ENCODE measurements around the gene CSNK2B.

Gene CSNK2B

DNA sequence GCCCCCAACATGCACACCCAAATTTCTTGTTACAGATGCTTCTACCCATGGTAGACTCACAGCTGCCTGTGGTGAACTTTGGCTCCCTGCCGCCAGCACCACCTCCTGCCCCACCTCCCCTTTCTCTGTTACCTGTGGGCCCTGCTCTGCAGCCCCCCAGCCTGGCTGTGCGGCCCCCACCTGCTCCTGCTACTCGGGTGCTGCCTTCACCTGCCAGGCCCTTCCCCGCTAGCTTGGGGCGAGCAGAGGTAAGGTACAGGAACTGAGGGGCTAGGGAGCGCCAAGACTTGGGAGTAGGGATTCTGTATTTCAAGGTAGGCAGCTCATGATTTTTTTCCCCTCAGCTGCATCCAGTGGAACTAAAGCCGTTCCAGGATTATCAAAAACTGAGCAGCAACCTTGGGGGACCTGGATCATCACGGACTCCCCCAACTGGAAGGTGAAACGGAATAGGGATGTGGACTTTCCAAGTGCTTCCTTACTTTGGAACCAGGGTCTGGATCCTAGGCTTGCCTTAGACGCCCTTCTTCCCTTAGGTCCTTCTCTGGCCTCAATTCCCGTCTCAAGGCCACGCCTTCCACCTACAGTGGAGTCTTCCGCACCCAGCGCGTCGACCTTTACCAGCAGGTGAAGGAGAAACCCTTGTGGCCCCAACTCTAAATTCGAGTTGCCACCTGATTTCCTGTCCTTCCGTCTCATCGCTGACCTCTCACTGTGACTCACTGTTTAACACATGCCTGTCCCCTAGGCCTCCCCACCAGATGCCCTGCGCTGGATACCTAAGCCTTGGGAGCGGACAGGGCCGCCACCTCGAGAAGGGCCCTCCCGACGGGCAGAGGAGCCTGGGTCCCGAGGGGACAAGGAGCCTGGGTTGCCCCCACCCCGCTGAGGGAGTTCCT is 28.9 kb upstream of the CSNK2B start:
- no peak for DNase-seq (ENCODE audit: low spot score)

DNA sequence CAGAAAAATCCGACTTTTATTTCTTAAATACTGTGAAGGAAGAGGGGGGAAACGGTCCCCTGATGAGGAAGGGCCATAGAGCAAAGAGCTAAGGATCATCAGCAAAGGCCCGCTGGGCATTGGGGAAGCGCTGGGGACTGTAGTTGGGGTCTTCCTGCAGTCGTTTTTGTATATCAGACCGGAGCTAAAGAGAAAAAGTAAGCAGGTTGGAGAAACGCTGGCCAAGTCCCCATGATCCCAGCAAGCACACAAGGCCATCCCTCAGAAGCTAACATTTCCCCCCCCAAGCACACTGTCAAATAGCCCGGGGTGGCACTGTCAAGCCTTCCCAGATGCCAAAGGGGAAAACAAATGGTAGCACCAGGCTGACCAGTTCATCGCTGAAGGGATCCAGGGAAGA is 26.8 kb upstream of the CSNK2B start:
- no peak for DNase-seq (ENCODE audit: low spot score)

DNA sequence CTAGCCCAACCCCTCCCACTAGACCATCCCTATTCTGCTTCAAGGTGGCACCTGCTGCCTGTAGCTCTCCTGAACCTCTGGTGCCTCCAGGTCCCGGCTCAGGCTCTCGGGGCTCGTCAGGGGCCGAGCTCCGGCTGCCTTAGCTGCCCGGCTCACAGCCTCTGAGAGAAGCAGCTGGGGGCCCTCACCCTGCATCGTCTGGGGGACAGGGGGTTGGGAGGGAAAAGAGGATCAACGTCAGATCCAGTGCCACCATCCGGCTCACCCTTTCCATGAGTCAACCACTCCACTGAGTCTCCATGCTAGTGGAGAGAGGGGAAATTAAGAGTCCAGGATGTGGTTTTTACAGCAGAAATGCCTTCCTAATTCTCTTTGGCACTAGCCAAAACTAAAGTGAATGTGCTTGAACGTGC is 26.4 kb upstream of the CSNK2B start:
- no peak for DNase-seq (ENCODE audit: low spot score)

DNA sequence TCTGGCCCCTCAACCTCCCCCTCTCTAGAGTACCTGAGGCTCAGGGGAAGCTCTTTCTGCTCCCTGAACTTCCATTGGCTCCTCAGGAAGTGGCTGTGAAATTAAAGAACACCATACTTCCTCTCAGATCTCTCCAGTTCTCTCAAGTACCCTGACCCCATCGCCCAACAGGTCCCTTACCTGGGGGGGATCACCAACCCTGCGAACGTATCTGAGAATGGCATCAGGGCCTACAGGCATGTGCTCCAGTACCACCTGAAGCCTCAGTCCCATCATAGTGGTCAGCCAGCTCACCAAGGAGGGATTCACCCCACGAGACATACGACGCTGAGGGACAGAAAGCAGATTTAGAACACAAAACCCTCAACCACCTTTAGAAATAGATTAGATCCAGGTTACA is 25.3 kb upstream of the CSNK2B start:
- DNase-seq (ENCODE audit: low spot score), result no peak

DNA sequence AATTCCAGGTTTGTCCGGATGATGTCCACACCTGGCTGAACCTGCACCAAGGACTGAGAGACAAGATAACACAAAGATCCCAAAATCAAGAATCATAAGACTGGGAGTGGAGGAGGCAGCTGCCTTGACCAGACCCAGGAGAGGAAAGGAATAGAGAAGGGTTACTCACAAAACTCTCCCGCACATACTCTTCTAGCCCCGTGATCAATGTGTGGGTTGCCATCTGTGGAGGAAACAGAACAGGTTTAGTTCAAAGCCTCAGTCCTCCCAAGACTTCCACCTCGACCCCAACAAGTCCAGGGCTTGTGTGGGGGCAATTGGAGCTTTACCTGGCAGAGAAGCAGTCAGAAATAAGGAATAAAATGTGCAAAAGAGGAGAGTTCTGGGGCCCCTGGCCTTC is 24.5 kb upstream of the CSNK2B start:
- DNase-seq (ENCODE audit: low spot score), result no peak

DNA sequence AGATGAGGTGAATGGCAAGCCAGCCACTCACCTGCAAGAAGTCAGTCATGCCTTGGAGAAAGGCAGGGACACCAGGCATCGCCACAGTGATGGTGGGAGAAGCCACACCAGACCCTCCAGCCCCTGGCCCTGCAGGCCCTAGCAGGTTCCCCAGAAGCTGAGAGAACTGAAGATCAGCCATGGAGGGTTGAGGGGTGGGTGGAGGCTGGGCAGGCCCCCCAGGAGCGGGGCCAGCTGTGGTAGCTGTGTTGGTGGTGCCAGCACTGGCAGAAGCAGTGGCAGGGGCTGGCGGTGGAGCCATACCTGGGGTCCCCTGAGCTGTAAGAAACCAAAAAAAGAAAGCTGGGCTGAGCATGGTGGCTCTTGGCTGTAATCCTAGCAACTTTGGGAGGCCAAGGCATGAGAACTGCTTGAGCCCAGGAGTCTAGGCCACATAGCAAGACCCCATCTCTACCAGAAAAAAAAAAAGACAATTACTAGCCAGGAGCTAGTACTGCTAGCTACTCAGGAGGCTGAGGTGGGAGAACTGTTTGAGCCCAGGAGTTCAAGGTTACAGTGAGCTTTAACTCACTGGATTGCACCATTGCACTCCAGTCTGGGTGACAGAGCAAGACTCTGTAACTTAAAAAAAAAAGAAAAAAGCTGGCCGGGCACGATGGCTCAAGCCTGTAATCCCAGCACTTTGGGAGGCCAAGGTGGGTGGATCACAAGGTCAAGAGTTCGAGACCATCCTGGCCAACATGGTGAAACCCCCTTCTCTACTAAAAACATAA is 22.9 kb upstream of the CSNK2B start:
- DNase-seq (ENCODE audit: low spot score), result no peak

DNA sequence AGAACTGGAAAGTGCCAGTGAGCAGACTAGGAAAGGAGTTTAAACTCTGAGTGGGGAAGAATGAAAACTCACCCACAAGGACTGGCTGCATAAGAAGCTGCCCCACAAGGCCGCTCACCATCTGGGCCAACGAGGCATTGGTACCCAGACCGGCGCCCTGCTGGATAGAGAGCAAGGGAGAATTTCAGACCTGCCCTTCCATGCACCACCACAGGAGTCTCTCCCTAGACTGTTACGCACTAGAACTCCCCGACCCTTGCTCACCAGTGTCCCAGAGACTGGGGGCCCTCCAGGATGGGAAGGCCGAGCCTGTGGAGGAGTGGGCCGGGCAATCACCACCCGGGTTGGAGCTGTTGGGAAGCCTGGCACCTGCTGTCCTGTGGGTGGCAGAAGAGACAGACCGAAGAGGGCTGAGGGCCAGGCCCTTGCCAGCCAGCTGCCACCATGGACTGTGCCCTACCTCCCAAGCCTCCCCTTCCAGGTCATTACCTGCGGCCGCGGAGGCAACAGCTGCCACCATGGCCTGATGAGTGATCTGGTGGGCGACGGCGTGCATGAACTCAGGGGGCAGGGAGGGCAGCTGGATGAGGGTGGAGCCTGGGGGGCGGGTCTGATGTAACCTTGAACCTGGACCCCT is 21.9 kb upstream of the CSNK2B start:
- DNase-seq (ENCODE audit: low spot score), result no peak

DNA sequence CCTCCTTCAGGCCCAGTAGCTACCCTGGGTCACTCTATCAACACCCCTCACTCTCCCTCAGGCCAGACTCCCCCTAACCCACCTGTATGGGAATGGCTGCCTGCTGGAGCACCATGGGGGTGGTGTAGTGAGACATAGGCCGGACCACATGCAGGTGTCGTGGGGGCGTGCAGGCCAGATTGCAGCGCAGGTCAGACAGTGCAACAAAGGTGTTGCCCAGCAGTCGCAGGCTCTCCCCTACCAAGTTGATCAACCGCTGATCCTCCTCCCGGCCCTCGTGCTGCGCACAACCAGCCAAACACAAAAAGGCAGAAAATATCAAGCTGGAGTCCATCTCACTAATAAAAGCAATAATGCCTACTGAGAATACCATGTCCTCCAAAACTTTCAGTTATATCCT is 20.6 kb upstream of the CSNK2B start:
- DNase-seq (ENCODE audit: low spot score), result no peak

DNA sequence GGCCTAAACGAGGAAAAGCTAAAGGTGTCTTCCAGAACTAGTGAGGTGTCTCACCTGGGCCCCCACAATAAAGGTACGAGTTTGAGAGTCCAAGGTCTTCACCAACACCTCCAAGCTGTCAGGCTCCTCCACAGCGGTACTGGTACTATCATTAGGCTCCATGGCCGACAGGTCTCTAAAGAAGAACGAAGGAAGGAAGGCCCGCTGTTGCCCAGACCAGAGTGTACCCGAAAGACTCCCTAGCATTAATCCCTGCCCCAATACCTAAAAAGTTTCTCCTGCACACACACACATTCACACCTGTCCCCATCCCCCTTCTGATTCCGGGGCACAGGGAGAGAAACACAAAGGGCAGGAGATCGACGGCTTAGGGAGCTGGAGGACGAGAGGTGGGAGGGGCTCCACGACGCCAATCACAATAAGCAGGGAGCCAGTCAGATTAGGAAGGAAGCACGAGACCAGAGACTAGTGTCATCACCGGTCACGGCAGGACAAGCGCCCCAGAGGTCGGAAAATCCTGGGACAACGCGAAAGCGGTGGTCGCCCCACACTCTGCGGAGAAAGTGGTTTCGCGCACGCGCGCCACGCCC is 14.2 kb upstream of the CSNK2B start:
- DNase-seq (ENCODE audit: low spot score), result peak; percentile 89

DNA sequence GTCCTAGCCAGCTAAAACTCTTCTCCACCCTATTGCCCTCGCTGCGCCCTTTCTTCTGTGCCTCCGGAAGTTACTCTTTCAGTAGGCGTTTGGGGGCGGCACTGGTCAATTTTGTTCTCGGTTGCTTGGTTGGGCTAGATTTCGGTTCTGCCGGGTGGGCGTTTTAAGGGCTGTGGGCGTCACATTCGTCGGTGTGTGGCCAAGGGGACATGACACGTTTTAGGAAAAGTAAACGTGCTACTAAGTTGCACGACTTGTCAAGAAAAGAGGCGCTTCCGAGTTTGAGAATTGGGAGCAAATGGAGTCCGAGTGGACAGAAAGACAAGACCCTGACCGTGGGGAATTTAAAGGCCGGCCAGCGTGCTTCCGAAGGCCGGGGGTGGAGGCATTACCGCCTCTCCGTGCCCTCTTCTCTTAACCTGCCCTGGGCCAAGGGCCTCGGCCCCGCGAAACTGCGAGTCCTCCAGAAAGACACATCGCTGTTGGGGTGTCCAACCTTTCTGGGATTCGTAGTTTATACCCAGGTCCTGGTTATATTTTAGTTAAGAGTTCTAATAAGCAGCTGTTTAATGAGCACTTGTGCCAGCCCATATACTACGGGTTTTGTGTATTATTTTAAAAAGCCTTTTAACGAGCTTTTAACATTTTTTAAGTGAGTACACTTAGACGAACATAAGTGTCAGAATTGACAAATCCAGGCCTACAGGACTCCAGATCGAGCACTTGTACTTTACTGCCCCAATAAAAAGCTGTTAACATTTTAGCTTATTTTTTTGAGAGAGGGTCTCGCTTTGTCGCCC is 12.8 kb upstream of the CSNK2B start:
- peak; percentile 94 for DNase-seq (ENCODE audit: low spot score)

DNA sequence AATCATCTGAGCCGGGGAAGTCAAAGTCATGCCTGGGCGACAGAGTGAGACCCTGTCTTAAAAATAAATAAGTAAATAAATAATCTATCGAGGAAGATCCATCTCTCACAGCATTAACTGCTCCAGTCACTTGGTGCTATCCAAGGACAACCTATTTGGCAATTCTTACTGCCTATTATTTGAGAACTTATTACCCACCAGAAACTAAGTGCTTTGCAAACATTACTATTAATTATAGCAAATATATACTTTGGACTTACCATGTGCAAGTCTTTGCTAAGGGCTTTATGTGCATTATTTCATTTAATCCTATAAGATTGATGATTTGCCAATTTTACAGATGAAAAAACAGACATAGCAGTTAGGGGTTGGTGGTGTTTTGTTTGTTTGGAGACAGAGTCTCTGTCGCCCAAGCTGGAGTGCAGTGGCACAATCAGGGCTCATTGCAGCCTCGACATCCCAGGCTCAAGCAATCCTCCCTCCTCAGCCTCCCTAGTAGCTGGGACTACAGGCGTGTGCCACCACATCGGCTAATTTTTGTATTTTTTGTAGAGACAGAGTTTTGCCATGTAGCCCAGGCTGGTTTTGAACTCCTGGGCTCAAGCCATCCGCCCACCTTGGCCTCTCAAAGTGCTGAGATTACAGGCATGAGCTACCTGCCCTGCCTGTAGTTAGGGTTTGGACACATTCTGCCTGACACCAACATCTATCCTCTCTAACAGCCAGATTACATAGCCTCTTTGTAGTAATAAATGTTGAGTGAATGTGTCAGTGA is 11.1 kb upstream of the CSNK2B start:
- DNase-seq (ENCODE audit: low spot score), result no peak

DNA sequence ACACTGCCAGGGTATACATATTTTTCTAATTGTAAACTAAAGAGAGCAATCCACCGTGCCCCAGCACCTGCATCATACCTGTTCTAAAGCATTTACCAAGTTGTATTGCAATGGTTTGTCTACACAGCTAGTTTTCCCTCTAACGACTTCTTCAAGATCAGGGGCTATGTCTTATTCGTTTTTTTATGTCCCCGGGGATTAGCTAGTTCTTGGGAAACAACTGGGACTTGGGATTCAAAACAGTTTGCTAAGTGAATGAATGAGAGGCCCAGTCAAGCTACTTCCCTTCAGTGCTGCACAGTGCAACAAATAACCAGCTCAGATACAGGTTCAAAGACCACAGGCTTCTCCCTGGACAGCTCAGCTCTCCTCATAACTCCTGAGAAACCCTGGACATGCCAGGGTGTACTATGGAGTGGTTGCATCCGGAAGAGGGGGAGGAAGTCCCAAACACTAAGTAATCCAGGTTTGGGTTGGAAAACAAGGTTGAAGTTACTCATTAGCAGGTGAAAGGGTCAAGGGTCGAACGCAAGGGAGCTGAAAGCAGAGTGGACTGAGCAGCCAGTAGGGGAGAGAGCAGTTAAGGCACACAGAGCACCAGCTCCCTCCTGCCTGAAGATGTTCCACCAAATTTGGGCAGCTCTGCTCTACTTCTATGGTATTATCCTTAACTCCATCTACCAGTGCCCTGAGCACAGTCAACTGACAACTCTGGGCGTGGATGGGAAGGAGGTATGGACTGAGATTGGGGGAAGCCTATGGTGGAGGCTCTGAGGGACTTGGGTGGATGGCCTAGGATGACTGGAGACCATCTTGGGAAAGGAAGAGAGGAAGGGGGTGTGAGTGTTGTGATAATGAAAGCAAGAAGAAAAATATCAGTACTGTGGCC is 10.3 kb upstream of the CSNK2B start, which contains the start of gene APOM:
TSS of gene APOM (plus strand) at position 546 of the 889 bp plus-strand sequence. CDS start at position 619, 73 bp downstream.
- DNase-seq (ENCODE audit: low spot score), result no peak

DNA sequence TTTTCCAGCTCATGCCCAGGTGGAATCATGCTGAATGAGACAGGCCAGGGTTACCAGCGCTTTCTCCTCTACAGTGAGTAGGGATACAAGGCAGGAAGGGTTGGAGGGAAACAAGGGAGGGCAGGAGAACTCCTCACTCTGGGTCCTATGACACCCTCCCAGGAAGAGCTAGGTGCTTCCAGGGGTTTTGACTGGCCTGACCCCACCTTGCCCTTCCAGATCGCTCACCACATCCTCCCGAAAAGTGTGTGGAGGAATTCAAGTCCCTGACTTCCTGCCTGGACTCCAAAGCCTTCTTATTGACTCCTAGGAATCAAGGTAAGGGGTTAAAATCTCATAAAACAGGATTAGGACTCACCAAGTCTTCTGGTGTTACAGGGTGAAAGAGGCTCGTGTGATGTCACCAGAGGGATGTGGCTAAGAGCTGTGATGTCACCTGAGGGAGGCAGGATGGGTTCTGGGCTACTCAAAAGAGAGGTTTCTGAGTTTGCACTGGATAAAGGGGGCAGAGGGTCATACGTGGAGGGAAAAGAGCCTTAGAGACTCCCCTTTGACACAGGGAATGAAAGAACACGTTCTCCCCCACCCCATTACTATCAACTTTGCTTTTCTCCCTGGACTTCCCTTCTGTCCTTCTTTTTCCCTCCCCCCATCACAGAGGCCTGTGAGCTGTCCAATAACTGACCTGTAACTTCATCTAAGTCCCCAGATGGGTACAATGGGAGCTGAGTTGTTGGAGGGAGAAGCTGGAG is 8.3 kb upstream of the CSNK2B start:
- no peak for DNase-seq (ENCODE audit: low spot score)

DNA sequence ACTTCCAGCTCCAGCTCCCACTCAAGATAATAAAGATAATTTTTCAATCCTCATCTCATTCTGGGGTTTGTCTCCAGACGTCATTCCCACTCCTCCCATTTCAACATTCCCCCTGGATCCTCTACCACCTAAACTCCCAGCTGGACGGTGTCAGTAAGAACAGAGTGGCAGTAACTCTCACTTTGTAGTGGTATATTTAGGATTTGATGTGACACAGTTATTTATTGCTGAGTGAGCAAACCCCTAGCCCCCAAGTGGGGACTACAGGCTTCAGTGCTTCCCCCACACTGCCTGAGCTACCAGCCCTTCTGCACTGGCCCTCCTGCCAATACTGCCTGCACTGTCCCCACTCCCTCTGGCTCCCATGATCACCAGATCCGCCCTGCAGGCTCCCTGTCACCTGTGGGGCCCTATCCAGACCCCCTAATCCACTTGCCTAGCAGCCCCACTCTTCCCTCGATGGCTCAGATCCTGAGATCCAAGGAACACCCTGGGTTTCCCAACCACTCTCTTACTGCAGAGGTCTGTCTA is 7.7 kb upstream of the CSNK2B start:
- no peak for DNase-seq (ENCODE audit: low spot score)

DNA sequence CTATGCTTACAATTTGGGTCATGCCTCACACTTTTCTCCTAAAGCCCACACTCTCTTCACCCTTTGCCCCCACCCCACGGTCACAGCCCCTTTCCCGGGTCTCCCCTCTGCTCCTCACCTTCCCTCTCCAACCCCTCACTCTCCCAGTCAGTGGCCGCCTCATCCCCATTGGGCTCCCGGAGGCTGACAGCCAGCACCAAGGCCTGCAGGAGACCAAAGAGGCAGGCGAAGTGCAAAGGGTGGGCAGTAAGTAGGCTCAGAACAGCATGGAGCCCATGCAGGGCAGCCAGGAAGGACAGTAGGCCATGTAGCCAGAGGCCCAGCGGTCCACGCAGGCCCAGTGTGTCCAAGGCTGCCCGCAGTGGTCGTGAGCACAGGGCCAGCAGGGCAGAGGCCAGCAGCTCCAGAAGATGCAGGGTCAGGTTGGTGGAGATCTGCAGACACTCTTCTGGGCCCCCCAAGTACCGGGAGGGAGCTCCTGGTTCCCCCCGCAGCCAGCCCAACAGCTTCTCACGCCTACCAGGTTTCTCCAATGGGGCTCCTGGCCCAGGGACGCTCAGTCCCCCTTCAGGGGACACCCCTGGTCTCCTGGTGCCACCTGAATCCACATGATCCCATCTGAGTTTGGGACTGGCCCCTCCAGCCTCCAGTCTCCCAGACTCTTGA is 6.8 kb upstream of the CSNK2B start:
- no peak for DNase-seq (ENCODE audit: low spot score)

DNA sequence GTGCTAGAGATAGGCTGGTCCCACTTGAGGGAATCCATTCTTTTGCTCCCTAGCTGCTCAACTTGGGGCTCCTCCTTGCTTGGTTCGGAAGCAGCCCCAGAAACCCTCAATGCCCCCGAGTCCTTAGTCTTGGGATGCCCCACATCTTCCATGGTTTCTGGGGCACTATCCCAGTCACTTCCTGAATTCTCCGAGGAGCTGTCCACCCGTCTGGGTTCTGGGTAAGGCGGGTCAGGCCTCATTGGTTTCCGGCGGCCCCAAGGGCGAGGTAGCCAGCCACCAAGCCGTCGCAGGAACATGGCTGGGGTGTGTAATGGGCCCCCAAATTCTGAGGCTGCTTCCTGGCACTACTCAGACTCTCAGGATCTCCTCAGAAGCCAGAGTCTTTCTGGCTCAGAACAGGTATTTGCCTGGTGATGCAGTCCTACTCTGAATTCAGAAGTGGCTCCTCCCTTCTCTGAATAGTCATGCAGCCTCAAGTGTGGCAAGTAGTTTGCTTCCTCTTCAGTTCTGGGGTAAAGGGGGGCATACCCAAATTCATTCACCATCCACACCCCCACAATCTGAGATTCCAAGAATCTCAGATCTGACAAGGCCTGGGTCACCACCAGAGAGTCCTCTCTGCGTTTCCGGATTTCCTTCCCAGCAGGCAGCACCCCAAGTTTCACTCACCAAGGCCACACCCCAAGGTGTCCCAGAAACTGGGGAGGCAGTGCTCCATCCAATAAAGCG is 6.1 kb upstream of the CSNK2B start:
- peak; percentile 83 for DNase-seq (ENCODE audit: low spot score)

Measured in RKO (cell line).